NCI-H1694 (cell line): ENCODE results near the gene IQGAP2.

Source experiments
- DNase-seq: peaks from one replicate; lab custom pipeline; 2025; lab: John Stamatoyannopoulos, UW

Gene IQGAP2

GRCh38 chr5:76477571-76477970, 74.5 kb downstream of the IQGAP2 start:
- DNase-seq = no peak

- DNase-seq = no peak
Observed at GRCh38 chr5:76479281-76479680, 76.2 kb downstream of the IQGAP2 start.

- no peak for DNase-seq
Observed at GRCh38 chr5:76479973-76480667, 77.0 kb downstream of the IQGAP2 start.

GRCh38 chr5:76482984-76483383, 79.9 kb downstream of the IQGAP2 start:
- DNase-seq = no peak

- no peak for DNase-seq
Observed at GRCh38 chr5:76483433-76483832, 80.3 kb downstream of the IQGAP2 start.

- no peak for DNase-seq
Observed at GRCh38 chr5:76483881-76484280, 80.8 kb downstream of the IQGAP2 start.

- DNase-seq = no peak
Observed at GRCh38 chr5:76485511-76485910, 82.4 kb downstream of the IQGAP2 start.

- DNase-seq = no peak
Observed at GRCh38 chr5:76487386-76487785, 84.3 kb downstream of the IQGAP2 start.

GRCh38 chr5:76487821-76488220, 84.7 kb downstream of the IQGAP2 start:
- no peak for DNase-seq

- DNase-seq = no peak
Observed at GRCh38 chr5:76488969-76489368, 85.9 kb downstream of the IQGAP2 start.

- DNase-seq = no peak
Observed at GRCh38 chr5:76489877-76490688, 87.0 kb downstream of the IQGAP2 start.

- no peak for DNase-seq
Observed at GRCh38 chr5:76490960-76491359, 87.9 kb downstream of the IQGAP2 start.

GRCh38 chr5:76492819-76493189, 89.7 kb downstream of the IQGAP2 start:
- no peak for DNase-seq

GRCh38 chr5:76493190-76493837, 90.2 kb downstream of the IQGAP2 start:
- DNase-seq = no peak

- DNase-seq = no peak
Observed at GRCh38 chr5:76494201-76494600, 91.1 kb downstream of the IQGAP2 start.

- no peak for DNase-seq
Observed at GRCh38 chr5:76495870-76496269, 92.8 kb downstream of the IQGAP2 start.

GRCh38 chr5:76497065-76497460, 94.0 kb downstream of the IQGAP2 start:
- no peak for DNase-seq

- no peak for DNase-seq
Observed at GRCh38 chr5:76497986-76498717, 95.1 kb downstream of the IQGAP2 start.

- DNase-seq = no peak
Observed at GRCh38 chr5:76499507-76500161, 96.5 kb downstream of the IQGAP2 start.

GRCh38 chr5:76500633-76501393, 97.7 kb downstream of the IQGAP2 start:
- DNase-seq = no peak

GRCh38 chr5:76503929-76504328, 100.8 kb downstream of the IQGAP2 start:
- no peak for DNase-seq
